OCI-LY3 (cell line): ENCODE results near the gene CPOX.

Source experiments
- CTCF ChIP-seq: fragments of 200-600, 300-600 bp; sonication (generic); IDR thresholded peaks from 2 replicates; pipeline ENCODE4 v1.5.1; 2014; ENCODE audit warnings: antibody characterized with exemption, low read length, low read depth
- EZH2phosphoT487 ChIP-seq: fragments of 200-600 bp; shearing (Covaris generic); IDR thresholded peaks from 2 replicates; pipeline ENCODE4 v1.6.1; 2018; ENCODE audit warnings: antibody characterized with exemption, mixed run types, low read depth

GRCh38 chr3:98581474-98581873, 11.9 kb downstream of the CPOX start:
- TF ChIP-seq CTCF, result no peak
- TF ChIP-seq EZH2phosphoT487, result no peak
